K562 (cell line): ENCODE data around the gene CCDC87. TPM values are rescaled to one million over a fixed set of nuclear protein-coding genes. Genes with fewer than 3 reads are reported as not detected.

Experiments
- ASH1L ChIP-seq: fragments of 450-650 bp; IDR thresholded peaks from 2 replicates; pipeline ENCODE4 v1.6.1; 2018; ENCODE audit warnings: borderline replicate concordance, mild to moderate bottlenecking, low read depth; ENCODE audit not compliant: partially characterized antibody
- BCL6 ChIP-seq: fragments of 250-450 bp; sonication (Bioruptor Pico); IDR thresholded peaks from 2 replicates; pipeline ENCODE4 v1.4.0; 2020
- DMBX1 ChIP-seq: fragments of 250-450 bp; sonication (Bioruptor Pico); IDR thresholded peaks from 2 replicates; pipeline ENCODE4 v1.8.0; 2022; ENCODE audit warnings: inconsistent platforms, mild to moderate bottlenecking, moderate library complexity, borderline replicate concordance
- ETV1 ChIP-seq: fragments of 450-650 bp; conservative IDR thresholded peaks from 2 replicates; pipeline ENCODE4 v1.6.1; 2016; ENCODE audit warnings: missing genetic modification characterization, control low read depth, low read depth, missing compliant biosample characterization
- GTF2E2 ChIP-seq: fragments of 200-800 bp; sonication (Bioruptor generic); IDR thresholded peaks from 2 replicates; pipeline ENCODE4 v1.6.1; 2016; ENCODE audit warnings: missing genetic modification characterization, missing compliant biosample characterization
- NR4A1 ChIP-seq, 2 experiments: fragments of 250-450 bp in 1 of 2; fragments of 450-650 bp in 1 of 2; sonication (Bioruptor Pico) in 1 of 2; IDR thresholded peaks; 2 replicates each; pipeline versions ENCODE4 v1.4.0 to v1.6.1; 2016 to 2020; ENCODE audit warnings: mild to moderate bottlenecking in 2 of 2, missing compliant biosample characterization in 1 of 2, missing genetic modification characterization in 1 of 2, moderate library complexity in 1 of 2
- RBM34 ChIP-seq: fragments of 200-400 bp; formaldehyde crosslinking; IDR thresholded peaks from 2 replicates; pipeline ENCODE4 v1.6.1; 2018; ENCODE audit warnings: low read length, borderline replicate concordance; ENCODE audit not compliant: insufficient read depth
- TFAM ChIP-seq: fragments of 250-450 bp; sonication (Bioruptor Pico); conservative IDR thresholded peaks from 2 replicates; pipeline ENCODE4 v1.5.0; 2021; ENCODE audit warnings: mild to moderate bottlenecking, moderate library complexity
- ZNF347 ChIP-seq: fragments of 450-650 bp; formaldehyde crosslinking; IDR thresholded peaks from 2 replicates; pipeline ENCODE4 v1.4.0; 2020; ENCODE audit warnings: low read depth, mild to moderate bottlenecking, moderate library complexity
- ZNF584 ChIP-seq: fragments of 200-800 bp; sonication (Bioruptor generic); IDR thresholded peaks from 2 replicates; pipeline ENCODE4 v1.6.1; 2016; ENCODE audit warnings: low read depth, mild to moderate bottlenecking, missing genetic modification characterization, missing compliant biosample characterization
- ZNF75A ChIP-seq: fragments of 450-650 bp; formaldehyde crosslinking; IDR thresholded peaks from 2 replicates; pipeline ENCODE4 v1.4.0; 2020; ENCODE audit warnings: mild to moderate bottlenecking
- polyA plus RNA-seq, 8 experiments: library from polyadenylated mRNA; depleted of rRNA in 4 of 8; stranded (reverse) in 5 of 8; unstranded in 3 of 8; fragments of >200 nt; fragmentation: Nextera tagmentation in 2 of 8; fragmentation: Illumina TruSeq in 1 of 8; extraction: Ambion mirVana in 2 of 8; extraction: Trizol in 1 of 8; gene quantifications; 2 replicates each; pipeline versions ENCODE4 v1.2.1 to v1.2.3, GENCODE V29; 2011 to 2014; ENCODE audit warnings: inconsistent platforms in 1 of 8, missing spikeins in 1 of 8
- total RNA-seq, 7 experiments: library from RNA; depleted of rRNA in 6 of 7; stranded (reverse); fragments of >200 nt in 6 of 7; fragmentation: Illumina TruSeq in 2 of 7; extraction: Trizol in 2 of 7; gene quantifications; 2 replicates each; pipeline versions ENCODE4 v1.2.1 to v1.2.3, GENCODE V29; 2011 to 2021; ENCODE audit warnings: low replicate concordance in 1 of 7
- TF ChIP-seq, protein P1 (sequence below): sonication (generic); formaldehyde crosslinking; IDR thresholded peaks from 2 replicates; pipeline ENCODE4 v1.8.1; 2023; ENCODE audit warnings: mild to moderate bottlenecking, missing genetic modification reagents
- TF ChIP-seq, protein P2 (sequence below), 2 experiments: fragments of 450-650 bp in 1 of 2; sonication (generic) in 1 of 2; formaldehyde crosslinking in 1 of 2; IDR thresholded peaks; 2 replicates each; pipeline versions ENCODE4 v1.7.1 to v1.9.0; 2016 to 2022; ENCODE audit warnings: inconsistent platforms in 1 of 2, mild to moderate bottlenecking in 1 of 2, missing genetic modification reagents in 1 of 2

CCDC87 gene
- total and polyA plus RNA-seq, 9 of the 15 experiments (the other 6 are each of a cell fraction or from before 2014, with no cell fraction given) = 0.03 to 0.44 (median 0.15) TPM; not detected in 1

DNA sequence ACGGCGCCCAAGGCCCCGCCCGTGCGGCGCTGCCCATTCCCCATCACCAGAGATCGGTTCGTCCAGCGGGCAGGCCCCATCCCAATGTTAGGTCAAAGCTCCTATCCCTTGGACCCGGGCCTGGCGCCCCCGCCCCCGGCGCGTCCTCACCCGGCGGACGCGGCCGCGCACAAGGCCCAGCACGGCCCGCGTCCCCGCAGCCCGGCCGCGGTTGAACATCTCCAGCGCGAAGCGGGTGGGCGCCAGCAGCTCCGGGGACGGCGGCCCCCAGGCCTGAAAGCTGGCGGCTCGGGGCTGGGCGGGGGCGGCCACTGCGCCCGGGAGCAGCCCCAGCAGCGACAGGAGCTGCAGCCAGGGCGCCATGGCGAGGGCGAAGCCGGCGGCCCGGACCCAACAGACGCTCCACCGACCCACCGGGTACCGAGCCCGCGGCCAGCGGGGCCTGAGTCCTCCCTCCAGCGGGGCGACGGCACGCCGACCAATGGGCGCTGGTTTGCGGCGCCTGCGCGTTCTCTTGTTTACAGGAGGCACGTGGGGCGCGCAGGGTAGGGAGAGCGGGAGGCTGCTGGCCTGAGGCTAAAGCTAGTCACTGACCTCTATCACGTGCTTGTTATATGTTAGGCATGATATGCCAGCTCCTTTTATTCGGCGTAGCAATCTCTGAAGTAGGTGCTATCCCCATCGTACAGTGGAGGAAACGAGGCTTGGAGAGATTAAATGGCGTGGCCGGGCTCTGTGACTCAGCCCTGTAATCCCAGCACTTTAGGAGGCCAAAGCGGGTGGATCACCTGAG, 24.5 kb downstream of the CCDC87 start, which contains the start of gene CTSF (continued):
- TF ChIP-seq BCL6 = no peak
- 0 out of 2 replicates have a peak, but pooled peaks have one; percentile 54 for TF ChIP-seq DMBX1 (CRISPR knock-in tag)
- TF ChIP-seq, protein P1, sequence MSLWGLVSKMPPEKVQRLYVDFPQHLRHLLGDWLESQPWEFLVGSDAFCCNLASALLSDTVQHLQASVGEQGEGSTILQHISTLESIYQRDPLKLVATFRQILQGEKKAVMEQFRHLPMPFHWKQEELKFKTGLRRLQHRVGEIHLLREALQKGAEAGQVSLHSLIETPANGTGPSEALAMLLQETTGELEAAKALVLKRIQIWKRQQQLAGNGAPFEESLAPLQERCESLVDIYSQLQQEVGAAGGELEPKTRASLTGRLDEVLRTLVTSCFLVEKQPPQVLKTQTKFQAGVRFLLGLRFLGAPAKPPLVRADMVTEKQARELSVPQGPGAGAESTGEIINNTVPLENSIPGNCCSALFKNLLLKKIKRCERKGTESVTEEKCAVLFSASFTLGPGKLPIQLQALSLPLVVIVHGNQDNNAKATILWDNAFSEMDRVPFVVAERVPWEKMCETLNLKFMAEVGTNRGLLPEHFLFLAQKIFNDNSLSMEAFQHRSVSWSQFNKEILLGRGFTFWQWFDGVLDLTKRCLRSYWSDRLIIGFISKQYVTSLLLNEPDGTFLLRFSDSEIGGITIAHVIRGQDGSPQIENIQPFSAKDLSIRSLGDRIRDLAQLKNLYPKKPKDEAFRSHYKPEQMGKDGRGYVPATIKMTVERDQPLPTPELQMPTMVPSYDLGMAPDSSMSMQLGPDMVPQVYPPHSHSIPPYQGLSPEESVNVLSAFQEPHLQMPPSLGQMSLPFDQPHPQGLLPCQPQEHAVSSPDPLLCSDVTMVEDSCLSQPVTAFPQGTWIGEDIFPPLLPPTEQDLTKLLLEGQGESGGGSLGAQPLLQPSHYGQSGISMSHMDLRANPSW (CRISPR knock-in tag) = no peak
- no peak for TF ChIP-seq NR4A1 (CRISPR knock-in tag; IDR thresholded peaks at IDR 0.05)
- no peak for TF ChIP-seq NR4A1 (tag; IDR thresholded peaks at IDR 0.05)
- TF ChIP-seq ETV1 (tag) = no peak
- no peak for TF ChIP-seq ZNF584
- TF ChIP-seq TFAM (CRISPR knock-in tag) = no peak
- TF ChIP-seq ZNF75A = no peak
- TF ChIP-seq GTF2E2 (tag) = 0 out of 2 replicates have a peak, but pooled peaks have one; percentile 42
- TF ChIP-seq ASH1L = no peak
- no peak for TF ChIP-seq RBM34
- no peak for TF ChIP-seq ZNF347
- TF ChIP-seq, protein P2, sequence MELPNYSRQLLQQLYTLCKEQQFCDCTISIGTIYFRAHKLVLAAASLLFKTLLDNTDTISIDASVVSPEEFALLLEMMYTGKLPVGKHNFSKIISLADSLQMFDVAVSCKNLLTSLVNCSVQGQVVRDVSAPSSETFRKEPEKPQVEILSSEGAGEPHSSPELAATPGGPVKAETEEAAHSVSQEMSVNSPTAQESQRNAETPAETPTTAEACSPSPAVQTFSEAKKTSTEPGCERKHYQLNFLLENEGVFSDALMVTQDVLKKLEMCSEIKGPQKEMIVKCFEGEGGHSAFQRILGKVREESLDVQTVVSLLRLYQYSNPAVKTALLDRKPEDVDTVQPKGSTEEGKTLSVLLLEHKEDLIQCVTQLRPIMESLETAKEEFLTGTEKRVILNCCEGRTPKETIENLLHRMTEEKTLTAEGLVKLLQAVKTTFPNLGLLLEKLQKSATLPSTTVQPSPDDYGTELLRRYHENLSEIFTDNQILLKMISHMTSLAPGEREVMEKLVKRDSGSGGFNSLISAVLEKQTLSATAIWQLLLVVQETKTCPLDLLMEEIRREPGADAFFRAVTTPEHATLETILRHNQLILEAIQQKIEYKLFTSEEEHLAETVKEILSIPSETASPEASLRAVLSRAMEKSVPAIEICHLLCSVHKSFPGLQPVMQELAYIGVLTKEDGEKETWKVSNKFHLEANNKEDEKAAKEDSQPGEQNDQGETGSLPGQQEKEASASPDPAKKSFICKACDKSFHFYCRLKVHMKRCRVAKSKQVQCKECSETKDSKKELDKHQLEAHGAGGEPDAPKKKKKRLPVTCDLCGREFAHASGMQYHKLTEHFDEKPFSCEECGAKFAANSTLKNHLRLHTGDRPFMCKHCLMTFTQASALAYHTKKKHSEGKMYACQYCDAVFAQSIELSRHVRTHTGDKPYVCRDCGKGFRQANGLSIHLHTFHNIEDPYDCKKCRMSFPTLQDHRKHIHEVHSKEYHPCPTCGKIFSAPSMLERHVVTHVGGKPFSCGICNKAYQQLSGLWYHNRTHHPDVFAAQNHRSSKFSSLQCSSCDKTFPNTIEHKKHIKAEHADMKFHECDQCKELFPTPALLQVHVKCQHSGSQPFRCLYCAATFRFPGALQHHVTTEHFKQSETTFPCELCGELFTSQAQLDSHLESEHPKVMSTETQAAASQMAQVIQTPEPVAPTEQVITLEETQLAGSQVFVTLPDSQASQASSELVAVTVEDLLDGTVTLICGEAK (IDR thresholded peaks at IDR 0.05) = no peak
- TF ChIP-seq, protein P2 (CRISPR knock-in tag; IDR thresholded peaks at IDR 0.05) = no peak
